CD8-positive, alpha-beta memory T cell (primary cell): ENCODE measurements around the gene MIPEP. TPM values are rescaled to one million over a fixed set of nuclear protein-coding genes. Genes with fewer than 3 reads are reported as not detected.
A peak's percentile ranks its signal among the peaks of the same experiment; 100 is the strongest.

Experiments used
- CTCF ChIA-PET: fragments of 350-600 bp; sonication (Branson Sonifier 250); formaldehyde crosslinking; loops from one replicate; lab custom pipeline; 2021; ENCODE audit warnings: antibody characterized with exemption; lab: Charles Lee
- POLR2A ChIA-PET: fragments of 350-600 bp; sonication (Branson Sonifier 250); formaldehyde crosslinking; loops from one replicate; lab custom pipeline; 2021; ENCODE audit warnings: antibody characterized with exemption; lab: Charles Lee
- DNase-seq, 5 donors: peaks; one replicate each; pipeline versions ENCODE4 v3.0.0 to v3.0.0-alpha.2; 2020 to 2022; ENCODE audit warnings: mixed read lengths in 1 of 5
- H3K27ac ChIP-seq: one replicate; pipeline ENCODE4 v1.7.0; 2013; ENCODE audit warnings: low read depth, mild to moderate bottlenecking, low read length, moderate library complexity
- H3K27me3 ChIP-seq: 2 replicates; pipeline ENCODE4 v1.7.0; 2013; ENCODE audit warnings: low read length, mild to moderate bottlenecking; ENCODE audit not compliant: insufficient read depth, poor library complexity, severe bottlenecking
- H3K36me3 ChIP-seq: 2 replicates; pipeline ENCODE4 v1.7.0; 2013; ENCODE audit warnings: mild to moderate bottlenecking, low read length, moderate library complexity; ENCODE audit not compliant: insufficient read depth
- H3K4me1 ChIP-seq: 2 replicates; pipeline ENCODE4 v1.7.0; 2013; ENCODE audit warnings: mild to moderate bottlenecking, low read length, moderate library complexity; ENCODE audit not compliant: insufficient read depth
- H3K4me3 ChIP-seq: 2 replicates; pipeline ENCODE4 v1.7.0; 2013; ENCODE audit warnings: mild to moderate bottlenecking, low read length
- H3K9me3 ChIP-seq: 2 replicates; pipeline ENCODE4 v1.7.0; 2013; ENCODE audit warnings: mild to moderate bottlenecking, low read length
- H3K27ac Mint-ChIP-seq, 8 donors: one replicate each; pipeline ENCODE4 v1.8.0; 2020 to 2021; ENCODE audit warnings: mixed read lengths in 8 of 8, mild to moderate bottlenecking in 6 of 8, inconsistent platforms in 3 of 8, moderate library complexity in 3 of 8
- H3K27me3 Mint-ChIP-seq, 2 donors: one replicate each; pipeline ENCODE4 v1.8.0; 2020 to 2021; ENCODE audit warnings: mixed read lengths in 2 of 2, mild to moderate bottlenecking in 1 of 2, moderate library complexity in 1 of 2
- H3K36me3 Mint-ChIP-seq, 3 donors: one replicate each; pipeline ENCODE4 v1.8.0; 2020 to 2021; ENCODE audit warnings: mixed read lengths in 3 of 3, inconsistent platforms in 1 of 3, mild to moderate bottlenecking in 1 of 3
- H3K4me1 Mint-ChIP-seq, 3 donors: one replicate each; pipeline ENCODE4 v1.8.0; 2020 to 2021; ENCODE audit warnings: mixed read lengths in 3 of 3, inconsistent platforms in 1 of 3, mild to moderate bottlenecking in 1 of 3
- H3K4me3 Mint-ChIP-seq, 7 donors: one replicate each; pipeline ENCODE4 v1.8.0; 2020 to 2021; ENCODE audit warnings: mixed read lengths in 7 of 7, mild to moderate bottlenecking in 6 of 7, moderate library complexity in 4 of 7, inconsistent platforms in 2 of 7
- H3K9me3 Mint-ChIP-seq, 5 donors: one replicate each; pipeline ENCODE4 v1.8.0; 2020 to 2022; ENCODE audit warnings: mixed read lengths in 5 of 5, mild to moderate bottlenecking in 3 of 5, moderate library complexity in 2 of 5, inconsistent platforms in 1 of 5
- polyA plus RNA-seq: library from polyadenylated mRNA; unstranded; fragments of 300-500 nt; fragmentation: Illumina TruSeq; gene quantifications from one replicate; pipeline ENCODE4 v1.2.3, GENCODE V29; 2021
- total RNA-seq, 2 experiments: library from RNA; stranded (reverse); gene quantifications; one replicate each; pipeline ENCODE4 v1.2.3, GENCODE V29; 2021

MIPEP gene
- total and polyA plus RNA-seq, 3 experiments from 2014 or later, result 17.9 to 23.7 (median 18.8) TPM

DNA sequence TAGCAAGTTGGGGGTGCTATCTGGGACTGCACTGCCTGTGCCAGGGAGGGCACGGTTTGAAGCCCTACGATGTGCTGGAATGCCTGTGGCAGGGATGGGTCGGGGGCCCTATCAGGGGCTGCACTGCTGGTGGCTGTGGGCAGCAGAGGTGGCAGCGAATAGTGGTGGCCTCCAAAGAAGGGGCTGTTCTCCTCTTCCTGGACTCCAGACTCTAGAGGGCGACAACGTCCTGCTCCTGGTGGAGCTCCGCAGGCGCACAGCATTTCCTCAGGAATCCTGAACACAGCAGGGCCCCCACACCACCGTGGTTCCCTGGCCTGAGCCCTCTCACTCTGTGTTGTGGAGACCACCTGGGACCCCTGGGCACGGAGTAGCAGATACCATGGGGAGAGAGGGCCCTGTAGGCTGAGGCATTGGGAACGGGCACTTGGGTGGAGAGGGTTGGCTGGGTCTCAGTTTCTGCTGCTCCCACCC, 173.4 kb downstream of the MIPEP start:
- no peak overlapping the region for H3K4me3 ChIP-seq
- no peaks in the 10 kb centered on the region for H3K4me1 ChIP-seq
- H3K36me3 Mint-ChIP-seq, result peaks cover 0 to 2% (median 0%) of the 10 kb centered on the region in 3 donors
- no peaks in the 10 kb centered on the region for H3K27me3 ChIP-seq
- no peaks in the 10 kb centered on the region for H3K9me3 ChIP-seq
- no peak overlapping the region for H3K27ac Mint-ChIP-seq
- no peak overlapping the region for H3K27ac ChIP-seq
- H3K9me3 Mint-ChIP-seq, result no peaks in the 10 kb centered on the region
- peaks cover 0 to 1% of the 10 kb centered on the region in 2 donors for H3K27me3 Mint-ChIP-seq
- peaks cover 0 to 9% (median 2%) of the 10 kb centered on the region in 3 donors for H3K4me1 Mint-ChIP-seq
- no peak for DNase-seq
- POLR2A ChIA-PET, result no interaction called here
- H3K4me3 Mint-ChIP-seq, result no peak overlapping the region
- H3K36me3 ChIP-seq, result no peaks in the 10 kb centered on the region
- CTCF ChIA-PET, result no interaction called here

DNA sequence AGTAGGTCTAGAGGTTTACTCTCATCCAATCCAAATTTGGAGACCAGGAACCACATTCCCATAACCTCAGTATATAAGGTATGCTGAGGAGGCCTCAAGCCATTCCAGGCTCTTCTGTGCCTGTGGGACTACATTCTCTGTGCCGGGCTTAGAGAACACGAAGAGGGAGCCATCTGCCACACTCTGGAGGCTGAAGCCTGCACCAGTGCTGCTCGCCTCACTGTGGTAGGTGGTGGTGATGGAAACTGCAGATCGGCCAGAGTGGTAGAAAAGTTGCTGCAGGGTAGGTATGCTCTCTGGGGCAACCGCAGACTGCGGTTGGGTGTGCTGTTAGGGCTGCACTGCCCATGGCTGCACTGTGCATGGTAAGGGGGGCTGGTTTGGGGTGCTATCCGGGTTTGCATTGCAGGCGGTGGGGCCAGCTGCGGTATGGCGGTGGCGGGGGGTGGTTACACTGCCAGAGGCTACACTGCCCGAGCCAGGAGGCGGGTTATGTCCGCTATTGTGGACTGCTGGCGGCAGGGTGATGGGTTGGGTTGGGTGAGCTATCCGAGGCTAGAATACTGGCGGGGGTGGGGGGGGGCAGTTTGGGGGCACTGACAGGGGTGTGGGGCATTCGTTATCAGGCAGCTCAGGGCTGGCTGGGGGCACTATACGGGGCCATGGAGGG, 174.0 kb downstream of the MIPEP start:
- no peak overlapping the region for H3K4me3 ChIP-seq
- Mint-ChIP-seq H3K27ac (no peak overlapping the region), H3K4me1 (peaks cover 0 to 9% (median 2%) of the 10 kb centered on the region in 3 donors), H3K9me3 (no peaks in the 10 kb centered on the region), H3K27me3 (peaks cover 0 to 1% of the 10 kb centered on the region in 2 donors), H3K4me3 (no peak overlapping the region), H3K36me3 (peaks cover 0 to 2% (median 0%) of the 10 kb centered on the region in 3 donors)
- no peak overlapping the region for H3K27ac ChIP-seq
- CTCF ChIA-PET, result no interaction called here
- H3K36me3 ChIP-seq, result no peaks in the 10 kb centered on the region
- no peak for DNase-seq
- no peaks in the 10 kb centered on the region for H3K9me3 ChIP-seq
- no peaks in the 10 kb centered on the region for H3K27me3 ChIP-seq
- POLR2A ChIA-PET, result no interaction called here
- no peaks in the 10 kb centered on the region for H3K4me1 ChIP-seq

GRCh38 chr13:23714672-23715071, 174.5 kb downstream of the MIPEP start:
- Histone ChIP-seq H3K27me3 (no peaks in the 10 kb centered on the region), H3K4me1 (no peaks in the 10 kb centered on the region), H3K27ac (no peak overlapping the region), H3K4me3 (no peak overlapping the region), H3K36me3 (no peaks in the 10 kb centered on the region), H3K9me3 (no peaks in the 10 kb centered on the region)
- H3K36me3 Mint-ChIP-seq, result peaks cover 0 to 2% (median 0%) of the 10 kb centered on the region in 3 donors
- no peak overlapping the region for H3K4me3 Mint-ChIP-seq
- ChIA-PET POLR2A (no interaction called here), CTCF (no interaction called here)
- peaks cover 0 to 1% of the 10 kb centered on the region in 2 donors for H3K27me3 Mint-ChIP-seq
- H3K4me1 Mint-ChIP-seq, result peaks cover 0 to 9% (median 2%) of the 10 kb centered on the region in 3 donors
- H3K27ac Mint-ChIP-seq, result no peak overlapping the region
- no peaks in the 10 kb centered on the region for H3K9me3 Mint-ChIP-seq
- no peak for DNase-seq

DNA sequence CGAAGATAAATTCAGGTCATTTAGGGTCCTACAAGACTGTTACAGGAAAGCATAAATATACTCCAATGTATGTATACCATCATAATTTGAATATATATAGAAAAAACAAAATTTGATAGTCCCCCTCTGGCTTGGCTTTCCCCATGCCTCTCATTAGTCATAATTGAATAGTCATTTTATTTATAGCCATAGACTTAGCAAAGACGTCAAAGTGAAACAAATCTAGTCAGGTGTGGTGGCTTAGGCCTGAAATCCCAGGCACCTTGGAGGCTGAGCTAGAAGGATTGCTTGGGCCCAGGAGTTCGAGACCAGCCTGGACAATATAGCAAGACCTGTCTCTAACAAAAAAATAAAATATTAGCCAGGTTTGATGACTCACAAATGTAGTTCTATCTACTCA, 177.8 kb downstream of the MIPEP start:
- H3K4me3 Mint-ChIP-seq, result no peak overlapping the region
- ChIA-PET POLR2A (no interaction called here), CTCF (no interaction called here)
- H3K9me3 Mint-ChIP-seq, result no peaks in the 10 kb centered on the region
- H3K27ac ChIP-seq, result no peak overlapping the region
- no peaks in the 10 kb centered on the region for H3K4me1 ChIP-seq
- no peak for DNase-seq
- no peaks in the 10 kb centered on the region for H3K9me3 ChIP-seq
- H3K27me3 ChIP-seq, result no peaks in the 10 kb centered on the region
- H3K36me3 ChIP-seq, result no peaks in the 10 kb centered on the region
- no peak overlapping the region for H3K4me3 ChIP-seq
- H3K36me3 Mint-ChIP-seq, result peaks cover 0 to 2% (median 0%) of the 10 kb centered on the region in 3 donors
- peaks cover 0 to 1% of the 10 kb centered on the region in 2 donors for H3K27me3 Mint-ChIP-seq
- H3K27ac Mint-ChIP-seq, result no peak overlapping the region
- H3K4me1 Mint-ChIP-seq, result no peaks in the 10 kb centered on the region

- Histone ChIP-seq H3K4me3 (no peak overlapping the region), H3K9me3 (no peaks in the 10 kb centered on the region), H3K36me3 (no peaks in the 10 kb centered on the region), H3K4me1 (no peaks in the 10 kb centered on the region), H3K27me3 (no peaks in the 10 kb centered on the region), H3K27ac (no peak overlapping the region)
- Mint-ChIP-seq H3K4me3 (no peak overlapping the region), H3K9me3 (no peaks in the 10 kb centered on the region), H3K27ac (no peak overlapping the region), H3K27me3 (peaks cover 2 to 3% of the 10 kb centered on the region in 2 donors), H3K36me3 (peaks cover 0 to 2% (median 0%) of the 10 kb centered on the region in 3 donors), H3K4me1 (no peaks in the 10 kb centered on the region)
- CTCF ChIA-PET, result no interaction called here
- no peak for DNase-seq
- POLR2A ChIA-PET, result no interaction called here
These were observed 178.8 kb downstream of the MIPEP start for GRCh38 chr13:23710366-23710765.

GRCh38 chr13:23709536-23709935, 179.7 kb downstream of the MIPEP start:
- Mint-ChIP-seq H3K36me3 (peaks cover 0 to 2% (median 0%) of the 10 kb centered on the region in 3 donors), H3K9me3 (no peaks in the 10 kb centered on the region), H3K27me3 (peaks cover 3 to 6% of the 10 kb centered on the region in 2 donors), H3K27ac (no peak overlapping the region), H3K4me1 (no peaks in the 10 kb centered on the region), H3K4me3 (peak overlapping the region in 1 of 7 donors; percentile 8)
- Histone ChIP-seq H3K4me3 (no peak overlapping the region), H3K27me3 (no peaks in the 10 kb centered on the region), H3K4me1 (no peaks in the 10 kb centered on the region), H3K27ac (no peak overlapping the region), H3K36me3 (no peaks in the 10 kb centered on the region), H3K9me3 (no peaks in the 10 kb centered on the region)
- ChIA-PET CTCF (no interaction called here), POLR2A (no interaction called here)
- no peak for DNase-seq

DNA sequence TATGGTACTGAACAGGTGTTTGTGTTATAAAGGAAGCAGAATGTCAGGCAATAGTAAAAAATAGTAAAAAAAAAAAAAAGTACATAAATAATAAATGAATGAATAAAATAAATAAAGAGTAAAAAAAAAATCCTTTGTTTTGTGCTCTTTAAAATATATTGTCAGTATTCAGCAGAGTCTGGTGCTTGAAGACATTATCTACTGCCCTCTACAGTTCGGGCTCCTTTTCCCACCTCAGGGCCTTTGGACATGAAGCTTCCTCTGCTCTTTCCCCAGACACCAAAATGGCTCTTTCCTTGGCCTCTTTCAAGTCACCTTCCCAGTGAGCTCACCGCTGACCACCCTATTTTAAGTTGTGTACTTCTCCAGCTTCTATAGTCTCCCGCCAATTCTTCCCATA, 181.5 kb downstream of the MIPEP start:
- no peaks in the 10 kb centered on the region for H3K4me1 Mint-ChIP-seq
- POLR2A ChIA-PET, result no interaction called here

DNA sequence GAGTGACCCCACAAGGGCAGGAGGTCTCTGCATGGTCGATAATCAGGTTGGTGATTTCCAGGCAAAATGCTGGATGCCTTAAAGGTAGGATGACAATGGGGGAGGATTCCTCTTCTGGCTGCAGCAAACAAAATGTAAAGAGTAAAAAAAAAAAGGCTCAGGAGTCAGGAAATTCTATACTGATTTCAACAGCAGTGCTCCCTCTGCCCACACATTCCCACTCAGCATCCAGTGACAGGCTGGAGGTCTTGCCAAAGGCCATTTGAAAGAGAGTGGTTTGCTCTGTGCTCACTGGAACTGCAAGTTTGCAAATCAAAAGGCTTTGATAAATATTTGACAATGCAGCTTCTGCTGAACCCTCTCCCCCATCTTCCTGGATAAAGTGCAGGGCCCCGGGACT, 183.6 kb downstream of the MIPEP start:
- no peaks in the 10 kb centered on the region for H3K4me1 ChIP-seq
- no peaks in the 10 kb centered on the region for H3K36me3 Mint-ChIP-seq
- ChIA-PET CTCF (no interaction called here), POLR2A (no interaction called here)
- no peak overlapping the region for H3K27ac ChIP-seq
- no peak overlapping the region for H3K4me3 ChIP-seq
- peak overlapping the region in 1 of 7 donors; percentile 11 for H3K4me3 Mint-ChIP-seq
- DNase-seq, result no peak
- H3K4me1 Mint-ChIP-seq, result no peaks in the 10 kb centered on the region
- H3K9me3 ChIP-seq, result no peaks in the 10 kb centered on the region
- H3K27me3 ChIP-seq, result no peaks in the 10 kb centered on the region
- H3K27me3 Mint-ChIP-seq, result peaks cover 3 to 7% of the 10 kb centered on the region in 2 donors
- H3K9me3 Mint-ChIP-seq, result no peaks in the 10 kb centered on the region
- H3K36me3 ChIP-seq, result no peaks in the 10 kb centered on the region
- H3K27ac Mint-ChIP-seq, result no peak overlapping the region

More for the DNA sequence above, 181.5 kb downstream of the MIPEP start:
- Histone ChIP-seq H3K27ac (no peak overlapping the region), H3K27me3 (no peaks in the 10 kb centered on the region), H3K36me3 (no peaks in the 10 kb centered on the region), H3K4me3 (no peak overlapping the region), H3K9me3 (no peaks in the 10 kb centered on the region), H3K4me1 (no peaks in the 10 kb centered on the region)
- peaks cover 3 to 6% of the 10 kb centered on the region in 2 donors for H3K27me3 Mint-ChIP-seq
- H3K27ac Mint-ChIP-seq, result no peak overlapping the region
- no peaks in the 10 kb centered on the region for H3K36me3 Mint-ChIP-seq
- DNase-seq, result no peak
- no peak overlapping the region for H3K4me3 Mint-ChIP-seq
- H3K9me3 Mint-ChIP-seq, result no peaks in the 10 kb centered on the region
- CTCF ChIA-PET, result no interaction called here
